CD4-positive, alpha-beta T cell (primary cell): ENCODE data around the gene RBM18. TPM values are rescaled to one million over a fixed set of nuclear protein-coding genes. Genes with fewer than 3 reads are reported as not detected.

Source experiments
- ATAC-seq: fragments of 200-7000 bp; cut with Tn5 transposase; one replicate; pipeline ENCODE4 v1.10.0; 2022; ENCODE audit warnings: mild to moderate bottlenecking; ENCODE audit not compliant: poor library complexity
- CTCF ChIA-PET: fragments of 350-600 bp; sonication (Branson Sonifier 250); formaldehyde crosslinking; loops from one replicate; lab custom pipeline; 2021; ENCODE audit warnings: antibody characterized with exemption, inconsistent platforms; lab: Charles Lee
- POLR2A ChIA-PET: fragments of 350-600 bp; sonication (Branson Sonifier 250); formaldehyde crosslinking; loops from one replicate; lab custom pipeline; 2021; ENCODE audit warnings: antibody characterized with exemption, inconsistent platforms; lab: Charles Lee
- DNase-seq, 14 experiments: peaks; one replicate each; pipeline ENCODE4 v3.0.0-alpha.2; 2013 to 2020; ENCODE audit warnings: mixed read lengths in 2 of 14
- H3K27ac ChIP-seq, 2 donors: one replicate each; pipeline versions ENCODE4 v1.5.1 to v1.7.0; 2013; ENCODE audit warnings: low read length in 2 of 2, low read depth in 1 of 2, mild to moderate bottlenecking in 1 of 2
- H3K27me3 ChIP-seq, 2 experiments: 1 replicate in 1 of 2; 2 replicates in 1 of 2; pipeline versions ENCODE4 v1.6.1 to v1.7.0; 2013; ENCODE audit warnings: low read length in 2 of 2, control low read depth in 1 of 2, mild to moderate bottlenecking in 1 of 2, moderate library complexity in 1 of 2; ENCODE audit not compliant: insufficient read depth in 2 of 2, control insufficient read depth in 1 of 2
- H3K36me3 ChIP-seq: one replicate; pipeline ENCODE4 v1.6.1; 2013; ENCODE audit warnings: low read length, control low read depth; ENCODE audit not compliant: insufficient read depth
- H3K4me1 ChIP-seq: one replicate; pipeline ENCODE4 v1.6.1; 2013; ENCODE audit warnings: low read length, control low read depth; ENCODE audit not compliant: insufficient read depth
- H3K4me3 ChIP-seq: one replicate; pipeline ENCODE4 v1.5.1; 2013; ENCODE audit warnings: mild to moderate bottlenecking, low read length, moderate library complexity
- H3K9me3 ChIP-seq, 2 experiments: 1 replicate in 1 of 2; 2 replicates in 1 of 2; pipeline versions ENCODE4 v1.6.1 to v1.7.0; 2013; ENCODE audit warnings: low read length in 2 of 2, mild to moderate bottlenecking in 2 of 2, control low read depth in 1 of 2, moderate library complexity in 1 of 2; ENCODE audit not compliant: control insufficient read depth in 1 of 2, insufficient read depth in 1 of 2
- H3K27ac Mint-ChIP-seq: one replicate; pipeline ENCODE4 v1.8.0; 2020; ENCODE audit warnings: mixed read lengths
- H3K27me3 Mint-ChIP-seq: one replicate; pipeline ENCODE4 v1.8.0; 2021; ENCODE audit warnings: mixed read lengths
- H3K36me3 Mint-ChIP-seq: one replicate; pipeline ENCODE4 v1.8.0; 2021; ENCODE audit warnings: low read depth, mixed read lengths
- H3K4me1 Mint-ChIP-seq: one replicate; pipeline ENCODE4 v1.8.0; 2021; ENCODE audit warnings: low read depth, mixed read lengths
- H3K4me3 Mint-ChIP-seq: one replicate; pipeline ENCODE4 v1.8.0; 2020; ENCODE audit warnings: mild to moderate bottlenecking, mixed read lengths
- H3K9me3 Mint-ChIP-seq: one replicate; pipeline ENCODE4 v1.8.0; 2020; ENCODE audit warnings: mixed read lengths
- CTCF ChIP-seq: fragments of 200-600 bp; IDR thresholded peaks from one replicate; pipeline ENCODE4 v1.8.0; 2022; ENCODE audit warnings: antibody characterized with exemption, mild to moderate bottlenecking
- intact Hi-C, 2 experiments: fragments of 100-400 bp; cut with DNase I in 1 of 2; cut with micrococcal nuclease in 1 of 2; formaldehyde crosslinking; loops; one replicate each; pipeline versions ENCODE4 v1.15.1 to v1.9.0; 2023 to 2025; cut with DNase I, micrococcal nuclease
- total RNA-seq, 174 experiments: library from RNA in 2 of 174; stranded (reverse) in 2 of 174; gene quantifications; one replicate each; pipeline ENCODE4 v1.2.3 and lab custom pipeline; 2021 to 2026

Gene RBM18
- total RNA-seq, 2 experiments from 2014 or later: 25.9 to 27.0 TPM

DNA sequence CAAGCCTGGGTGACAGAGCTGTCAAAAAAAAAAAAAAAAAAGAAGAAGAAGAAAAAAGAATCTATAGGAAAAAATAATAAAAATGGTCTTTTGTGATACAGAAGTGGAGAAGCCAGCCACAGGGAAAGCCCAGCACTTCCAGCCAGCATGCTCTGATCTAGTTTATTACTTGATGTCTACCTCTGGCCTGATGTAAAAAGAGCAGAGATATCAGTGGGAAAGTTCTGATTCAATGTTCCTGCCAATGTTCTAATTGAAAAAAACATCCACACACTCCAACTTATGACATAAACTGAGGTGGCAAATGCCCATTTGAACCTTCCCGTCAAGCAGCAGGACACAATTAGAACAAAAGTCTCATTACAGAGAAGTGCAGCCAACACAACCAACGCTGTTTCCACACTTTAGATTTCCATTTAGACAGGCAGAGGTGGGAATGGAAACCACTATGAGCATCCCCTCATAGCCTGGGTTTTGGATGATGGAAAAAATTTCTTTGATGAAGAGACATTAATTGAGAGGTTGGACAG, 5.7 kb downstream of the RBM18 start:
- Histone ChIP-seq H3K9me3 (no peaks in the 10 kb centered on the region), H3K4me1 (peaks cover 18% of the 10 kb centered on the region), H3K27me3 (no peaks in the 10 kb centered on the region), H3K36me3 (peaks cover 69% of the 10 kb centered on the region), H3K27ac (no peak overlapping the region), H3K4me3 (no peak overlapping the region)
- no peaks in the 10 kb centered on the region for H3K27me3 Mint-ChIP-seq
- ChIA-PET CTCF (no interaction called here), POLR2A (no interaction called here)
- H3K4me3 Mint-ChIP-seq: no peak overlapping the region
- no peaks in the 10 kb centered on the region for H3K9me3 Mint-ChIP-seq
- H3K36me3 Mint-ChIP-seq: peaks cover 71% of the 10 kb centered on the region
- intact Hi-C loops: no loop called here
- no peak for TF ChIP-seq CTCF
- H3K4me1 Mint-ChIP-seq: peaks cover 45% of the 10 kb centered on the region
- ATAC-seq (no peak), DNase-seq (no peak)
- no peak overlapping the region for H3K27ac Mint-ChIP-seq

DNA sequence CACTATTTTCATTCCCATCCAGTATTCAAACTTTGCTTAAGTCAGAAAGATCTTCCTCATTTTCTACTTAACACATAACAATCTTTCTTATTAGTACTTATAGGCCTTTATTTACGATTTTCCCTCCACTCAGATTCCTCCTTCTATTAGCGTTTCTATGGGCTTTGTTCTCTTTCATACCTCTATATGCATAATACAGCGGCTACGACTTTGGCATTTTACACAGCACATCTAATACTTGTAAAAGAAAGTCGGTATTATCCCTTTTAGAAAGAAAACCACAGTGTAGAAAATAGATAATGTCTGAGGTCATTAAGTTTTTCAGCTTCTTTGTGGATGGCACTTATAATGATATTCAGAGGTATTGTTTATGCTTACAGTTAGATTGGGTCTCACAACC, 8.4 kb downstream of the RBM18 start:
- no peak for TF ChIP-seq CTCF
- H3K27ac ChIP-seq: no peak overlapping the region
- Mint-ChIP-seq H3K27ac (no peak overlapping the region), H3K36me3 (peaks cover 84% of the 10 kb centered on the region), H3K4me1 (peaks cover 24% of the 10 kb centered on the region), H3K4me3 (no peak overlapping the region), H3K9me3 (no peaks in the 10 kb centered on the region), H3K27me3 (no peaks in the 10 kb centered on the region)
- CTCF ChIA-PET: no interaction called here
- H3K36me3 ChIP-seq: peaks cover 83% of the 10 kb centered on the region
- H3K4me1 ChIP-seq: no peaks in the 10 kb centered on the region
- POLR2A ChIA-PET: interaction anchor here (0.7 kb wide), 1 partner anchor 9 kb away, joined by 4 read pairs; no protein-coding TSS in a partner anchor
- H3K9me3 ChIP-seq: no peaks in the 10 kb centered on the region
- intact Hi-C loops: no loop called here
- ATAC-seq: no peak
- no peak overlapping the region for H3K4me3 ChIP-seq
- DNase-seq: no peak
- H3K27me3 ChIP-seq: no peaks in the 10 kb centered on the region

- H3K4me3 ChIP-seq: no peak overlapping the region
- Mint-ChIP-seq H3K4me1 (peaks cover 19% of the 10 kb centered on the region), H3K9me3 (no peaks in the 10 kb centered on the region), H3K27ac (no peak overlapping the region), H3K4me3 (no peak overlapping the region), H3K36me3 (peaks cover 82% of the 10 kb centered on the region), H3K27me3 (no peaks in the 10 kb centered on the region)
- no peaks in the 10 kb centered on the region for H3K27me3 ChIP-seq
- H3K27ac ChIP-seq: no peak overlapping the region
- no peak for TF ChIP-seq CTCF
- no peaks in the 10 kb centered on the region for H3K9me3 ChIP-seq
- H3K36me3 ChIP-seq: peaks cover 81% of the 10 kb centered on the region
- no peaks in the 10 kb centered on the region for H3K4me1 ChIP-seq
- ChIA-PET CTCF (no interaction called here), POLR2A (no interaction called here)
- ATAC-seq: no peak
- intact Hi-C loops: no loop called here
- DNase-seq: no peak
Measured at GRCh38 chr9:122254761-122255160, 9.9 kb downstream of the RBM18 start.
